Right lung (tissue), 5 donors: Measurements from ENCODE around the gene GDF9. TPM values are rescaled to one million over a fixed set of nuclear protein-coding genes. Genes with fewer than 3 reads are reported as not detected.

ENCODE experiments used
- DNase-seq, 2 donors: peaks; one replicate each; pipeline ENCODE4 v3.0.0-alpha.2; 2013
- polyA plus RNA-seq, 5 donors: library from polyadenylated mRNA; unstranded; fragments of 120-200 nt; gene quantifications; one replicate each; pipeline versions ENCODE4 v1.2.1 to v1.2.3, GENCODE V29; 2013; ENCODE audit warnings: inconsistent platforms in 1 of 5, low replicate concordance in 1 of 5; ENCODE audit not compliant: insufficient read length in 5 of 5, insufficient read depth in 1 of 5

The GDF9 gene
- polyA plus RNA-seq, 5 donors: 0.91 to 1.7 (median 1.6) TPM

DNA sequence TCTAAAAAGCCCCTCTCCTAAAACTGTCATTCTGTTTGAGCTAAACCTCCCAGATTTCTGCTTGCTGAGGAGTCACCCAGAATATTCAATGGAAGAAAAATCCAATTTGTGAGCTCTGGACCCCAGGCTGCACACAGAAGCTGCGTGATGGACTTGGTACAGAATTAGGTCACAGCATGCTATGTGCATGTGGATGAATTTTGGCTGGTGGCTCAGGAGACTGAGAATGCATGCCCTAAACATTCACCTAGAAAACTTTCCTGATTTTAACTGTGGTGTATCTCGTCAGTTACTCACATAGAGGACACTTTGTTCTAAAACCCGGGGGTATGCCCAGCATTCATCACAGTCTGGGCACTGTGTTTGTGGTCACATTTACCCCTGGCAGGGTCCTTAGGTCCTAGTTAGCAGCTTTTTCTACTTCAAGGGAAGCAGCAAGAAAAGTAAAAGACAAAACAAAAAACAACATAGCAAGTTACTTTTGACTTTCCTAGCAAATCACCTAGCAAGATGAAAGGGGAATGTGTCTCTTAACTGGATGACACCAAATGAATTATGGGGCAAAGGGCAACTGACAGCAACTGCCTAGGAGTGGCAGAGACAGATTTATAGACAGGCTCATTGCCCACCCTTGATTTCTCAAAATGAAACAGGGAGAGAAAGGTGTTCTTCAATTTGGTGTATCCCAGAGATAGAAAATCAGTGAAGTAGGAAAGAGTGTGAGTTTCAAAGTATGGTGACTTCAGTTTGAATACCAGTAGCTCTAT, 27.6 kb downstream of the GDF9 start:
- no peak for DNase-seq

DNA sequence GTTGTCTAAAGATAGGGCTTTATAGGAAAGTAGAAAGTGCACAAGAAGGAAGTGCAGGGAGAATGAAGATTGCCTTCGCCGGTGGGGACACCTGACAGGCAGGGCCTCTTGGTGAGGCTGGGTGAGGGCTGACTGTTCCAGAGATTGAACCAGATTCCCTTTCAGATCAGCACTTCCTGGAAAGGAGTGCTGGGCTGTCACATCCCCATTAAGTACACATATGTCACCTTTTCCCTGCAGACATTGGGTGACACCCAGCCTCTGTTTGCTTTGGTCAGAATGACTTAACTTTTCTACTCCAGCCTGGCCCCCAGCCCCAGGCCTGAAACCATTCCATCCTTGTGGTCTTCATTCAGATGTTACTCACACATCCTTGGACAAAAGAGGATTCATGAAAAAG, 28.4 kb downstream of the GDF9 start:
- no peak for DNase-seq

DNA sequence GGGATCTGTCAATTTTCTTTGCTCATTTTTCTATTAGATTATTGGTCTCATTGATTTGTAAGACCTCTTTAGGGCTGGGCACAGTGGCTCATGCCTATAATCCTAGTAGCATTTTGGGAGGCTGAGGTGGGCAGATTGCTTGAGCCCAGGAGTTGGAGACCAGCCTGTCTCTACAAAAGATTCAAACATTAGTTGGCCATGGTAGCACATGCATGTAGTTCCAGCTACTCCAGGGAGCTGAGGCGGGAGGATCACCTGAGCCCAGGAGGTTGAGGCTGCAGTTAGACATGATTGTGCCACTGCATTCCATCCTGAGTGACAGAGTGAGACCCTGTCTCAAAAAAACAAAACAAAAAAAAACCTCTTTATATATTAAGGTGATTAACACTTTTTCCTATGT, 29.4 kb downstream of the GDF9 start:
- DNase-seq: no peak

DNA sequence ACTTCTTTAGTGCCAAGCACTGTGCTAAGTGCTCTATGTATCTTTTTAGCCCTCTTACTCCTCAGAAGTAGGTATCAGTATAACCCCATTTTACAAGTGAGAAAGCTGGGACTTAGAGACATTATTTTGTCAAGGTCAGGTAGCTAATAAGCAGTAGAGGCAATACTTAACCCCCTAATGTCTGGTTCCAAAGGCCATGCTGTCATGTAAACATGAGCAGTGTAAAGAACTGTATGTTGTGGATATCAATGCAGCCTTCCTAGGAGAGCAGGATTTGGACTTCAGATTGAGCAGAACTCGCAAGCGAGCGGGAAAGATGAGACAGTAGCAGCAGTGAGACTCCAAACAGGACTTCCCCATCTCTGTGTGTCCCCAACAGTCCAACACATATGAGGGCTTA, 32.2 kb downstream of the GDF9 start:
- DNase-seq: no peak

GRCh38 chr5:132832612-132833011, 33.7 kb downstream of the GDF9 start:
- DNase-seq: no peak

DNA sequence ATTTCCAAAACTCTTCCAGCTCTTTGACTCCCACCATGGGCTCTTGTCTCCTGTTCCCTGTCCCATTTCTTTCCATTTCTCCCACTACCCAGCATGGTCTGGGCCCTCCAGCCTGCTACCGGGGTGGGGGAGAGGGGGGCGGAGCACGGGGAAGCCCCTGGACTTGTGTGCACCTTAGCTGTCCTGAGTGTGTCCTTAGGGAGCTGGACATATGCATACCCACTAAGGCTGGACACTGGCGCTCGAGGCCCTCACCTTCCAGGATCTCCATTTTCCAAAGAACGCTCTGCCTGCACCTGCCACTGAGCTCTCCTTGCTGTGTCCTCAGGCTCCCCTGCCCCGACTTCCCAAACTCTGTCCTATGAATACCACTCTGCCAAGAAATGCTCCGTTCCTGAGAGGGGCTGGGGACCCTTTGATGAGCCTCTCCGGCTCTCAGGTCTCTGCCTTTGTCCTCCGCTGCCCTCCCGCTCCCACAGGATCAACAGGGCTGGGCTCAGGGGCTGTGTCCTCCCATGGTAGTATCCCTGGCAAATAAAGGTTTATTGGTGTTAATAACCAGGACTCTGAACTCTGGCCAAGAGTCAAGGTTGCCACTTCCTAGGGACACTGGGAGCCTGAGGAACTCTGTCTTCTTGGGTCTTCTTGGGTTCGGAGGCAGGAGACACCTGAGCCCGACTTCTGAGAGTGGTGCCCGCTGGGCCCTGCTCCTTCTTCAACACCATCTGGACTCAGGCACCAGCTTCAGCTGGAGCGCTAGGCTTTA, 35.0 kb downstream of the GDF9 start:
- DNase-seq: no peak

DNA sequence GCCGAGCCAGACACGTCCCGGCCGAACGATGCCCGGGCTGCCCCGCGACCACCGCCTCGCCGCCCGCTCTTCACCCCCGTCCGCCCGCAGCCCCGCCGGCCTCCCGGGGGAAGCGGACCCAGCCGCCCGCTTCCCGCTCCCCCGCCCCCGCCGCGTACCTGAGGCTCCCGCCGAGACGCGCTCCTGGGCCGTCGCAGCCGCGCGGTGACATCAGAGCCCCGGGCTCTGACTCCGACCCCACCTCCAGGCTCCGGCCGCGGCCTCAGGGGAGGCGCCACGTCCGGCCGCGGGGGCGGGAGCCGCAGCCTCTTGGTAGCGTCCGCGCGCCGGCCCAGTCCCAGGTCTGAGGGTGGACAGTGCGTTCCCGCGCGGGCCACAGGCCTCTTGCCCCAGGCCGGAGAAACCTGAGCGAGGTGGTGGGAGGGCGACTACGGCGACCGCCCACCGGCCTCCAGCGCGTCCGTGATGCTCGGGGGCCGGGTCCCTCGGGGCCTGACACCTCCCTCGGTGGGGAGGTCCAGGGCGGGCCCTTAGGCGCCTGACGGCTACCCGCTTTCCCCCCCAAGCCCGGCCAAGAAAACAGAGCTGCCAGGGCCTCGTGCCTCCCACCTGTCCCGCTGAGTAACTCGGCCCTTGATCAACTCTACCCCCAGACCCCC, 35.7 kb downstream of the GDF9 start, which contains the start of gene SHROOM1:
TSS of gene SHROOM1 (minus strand) at position 212 of the 659 bp plus-strand sequence. CDS start 4,507 bp downstream, outside the sequence.
- DNase-seq: no peak

- DNase-seq: peak; percentile 68 to 73
Measured at GRCh38 chr5:132829742-132830435, 36.4 kb downstream of the GDF9 start.

GRCh38 chr5:132828846-132829494, 37.3 kb downstream of the GDF9 start:
- DNase-seq: no peak

- DNase-seq: no peak
Measured at GRCh38 chr5:132827943-132828673, 38.2 kb downstream of the GDF9 start.

DNA sequence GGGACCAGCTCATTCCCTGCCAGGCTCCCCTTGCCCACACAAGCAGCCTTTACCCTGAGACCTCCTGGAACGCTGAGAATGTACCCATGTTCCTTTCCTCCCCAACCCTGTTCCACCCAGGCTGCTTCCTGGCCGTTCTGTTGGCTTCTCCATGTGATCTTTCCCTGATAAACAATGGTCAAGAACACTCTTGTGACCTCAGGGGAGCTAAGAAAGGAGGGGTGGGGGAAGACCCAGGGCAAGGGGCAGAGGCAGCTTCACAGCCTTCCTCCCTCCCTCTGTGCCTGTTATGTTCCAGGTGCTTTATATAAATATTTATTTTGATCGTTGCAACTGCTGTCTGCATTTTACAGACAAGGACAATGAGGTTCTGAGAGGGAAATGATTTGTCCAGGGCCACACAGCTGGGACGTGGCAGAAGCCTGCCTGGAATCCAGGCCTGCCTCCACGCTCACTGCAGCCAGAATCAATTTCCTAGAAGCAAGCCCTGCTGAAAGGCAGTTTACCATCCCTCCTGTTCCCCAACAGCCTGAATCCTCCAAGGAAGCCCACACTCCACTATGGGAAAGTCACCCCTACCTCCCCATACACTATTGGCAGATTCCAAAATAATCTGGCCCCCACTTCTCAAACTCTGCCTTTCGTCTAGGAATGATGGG, 39.7 kb downstream of the GDF9 start:
- DNase-seq: no peak

- DNase-seq: no peak
Measured at GRCh38 chr5:132825834-132826391, 40.4 kb downstream of the GDF9 start.

GRCh38 chr5:132825033-132825833, 41.0 kb downstream of the GDF9 start:
- no peak for DNase-seq

DNA sequence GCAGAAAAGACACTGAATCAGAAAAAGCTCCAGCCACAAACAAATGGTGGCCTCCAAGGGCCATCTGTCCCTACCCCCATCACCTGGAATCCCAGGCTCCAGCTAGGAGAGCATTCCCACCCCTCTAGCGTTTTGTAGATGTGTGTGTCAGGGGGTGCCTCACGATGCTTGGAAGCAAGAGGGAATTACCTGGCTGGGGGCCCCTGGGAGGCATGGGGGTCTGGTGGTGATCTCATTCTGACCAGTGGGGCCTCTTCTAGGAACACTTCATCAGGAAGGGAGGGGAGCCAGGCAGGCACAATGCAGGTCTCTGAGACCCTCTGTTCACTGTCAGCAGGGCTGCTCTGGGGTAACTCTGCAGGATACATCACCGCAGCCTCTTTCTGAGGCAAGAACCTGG, 41.8 kb downstream of the GDF9 start:
- no peak for DNase-seq

DNA sequence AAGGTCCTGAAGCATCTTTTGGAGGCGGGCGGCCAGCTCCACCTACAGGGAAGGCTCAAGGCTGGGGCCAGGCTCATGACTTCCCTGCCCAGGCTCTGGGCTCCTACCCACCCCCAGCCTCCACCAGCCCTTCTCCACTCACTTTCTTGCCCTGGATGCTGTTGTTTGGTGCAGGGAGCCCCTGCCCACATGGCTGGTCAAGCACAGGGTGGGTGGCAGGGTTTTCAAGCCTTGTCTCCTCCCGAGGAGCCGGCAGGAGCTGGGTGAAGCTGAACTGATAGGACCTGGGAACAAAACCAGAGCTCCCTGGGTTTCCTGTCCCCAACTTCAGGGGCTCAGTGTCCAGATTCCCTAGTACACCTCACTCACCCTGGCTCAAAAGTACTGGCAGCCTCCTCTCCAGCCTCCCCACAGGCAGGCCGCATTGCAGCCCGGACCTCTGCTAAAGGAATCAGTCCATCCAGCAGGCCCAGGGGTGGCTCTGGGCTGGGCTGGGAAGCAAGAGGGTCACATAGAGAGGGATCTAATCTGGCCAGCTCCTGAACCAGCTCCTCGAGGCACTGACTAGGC, 42.7 kb downstream of the GDF9 start:
- no peak for DNase-seq

GRCh38 chr5:132822650-132823480, 43.4 kb downstream of the GDF9 start:
- DNase-seq: peak in 1 of 2 donors; percentile 53

DNA sequence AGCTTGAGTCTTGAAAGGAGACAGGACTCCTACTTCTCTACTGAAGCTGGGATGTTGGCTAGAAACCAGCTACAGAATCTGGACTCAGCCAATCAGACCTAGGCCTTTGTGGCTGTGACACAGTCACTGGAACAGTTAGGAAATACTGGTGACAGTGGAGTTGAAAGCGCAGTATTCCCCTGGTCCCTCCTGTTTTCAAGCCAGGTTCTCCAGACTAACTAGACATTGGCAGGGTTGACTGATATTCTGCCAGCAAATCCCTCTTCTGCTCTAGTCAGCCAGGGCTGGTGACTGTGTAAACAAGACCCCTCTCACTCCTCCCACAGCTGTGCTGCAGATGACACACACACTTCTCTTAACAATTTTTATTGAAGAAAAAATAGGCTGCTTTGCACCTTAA, 44.5 kb downstream of the GDF9 start:
- DNase-seq: no peak

- DNase-seq: no peak
Measured at GRCh38 chr5:132821350-132821749, 44.9 kb downstream of the GDF9 start.
